Stimulated activated CD8-positive, alpha-beta memory T cell treated with anti-CD3 and anti-CD28 coated beads, Interleukin-12 subunit alpha, Interleukin-12 subunit beta, amount 100 ng/mL, for 1 hour (primary cell): ENCODE results near the gene TMEM43.

Experiments
- DNase-seq: peaks from one replicate; pipeline ENCODE4 v3.0.0-alpha.2; 2020; ENCODE audit warnings: low read depth

The TMEM43 gene

GRCh38 chr3:14151471-14152083, 26.7 kb downstream of the TMEM43 start:
- DNase-seq: no peak

- no peak for DNase-seq
Observed at GRCh38 chr3:14152233-14152962, 27.5 kb downstream of the TMEM43 start.

- DNase-seq: no peak
Observed at GRCh38 chr3:14152963-14153355, 28.1 kb downstream of the TMEM43 start.

GRCh38 chr3:14153663-14154062, 28.8 kb downstream of the TMEM43 start:
- no peak for DNase-seq

GRCh38 chr3:14154276-14154675, 29.4 kb downstream of the TMEM43 start:
- no peak for DNase-seq

- no peak for DNase-seq
Observed at GRCh38 chr3:14154895-14155440, 30.1 kb downstream of the TMEM43 start.

GRCh38 chr3:14156201-14156600, 31.3 kb downstream of the TMEM43 start:
- no peak for DNase-seq

GRCh38 chr3:14156843-14157561, 32.1 kb downstream of the TMEM43 start:
- DNase-seq: no peak

- DNase-seq: no peak
Observed at GRCh38 chr3:14157951-14158350, 33.1 kb downstream of the TMEM43 start.

GRCh38 chr3:14158370-14158769, 33.5 kb downstream of the TMEM43 start:
- no peak for DNase-seq

GRCh38 chr3:14159426-14159825, 34.6 kb downstream of the TMEM43 start:
- DNase-seq: no peak

GRCh38 chr3:14161282-14161681, 36.4 kb downstream of the TMEM43 start:
- DNase-seq: no peak

- DNase-seq: no peak
Observed at GRCh38 chr3:14162178-14162577, 37.3 kb downstream of the TMEM43 start.

GRCh38 chr3:14166877-14167603, 42.2 kb downstream of the TMEM43 start:
- no peak for DNase-seq

GRCh38 chr3:14169435-14169834, 44.6 kb downstream of the TMEM43 start:
- no peak for DNase-seq

GRCh38 chr3:14169871-14170270, 45.0 kb downstream of the TMEM43 start:
- DNase-seq: no peak

- no peak for DNase-seq
Observed at GRCh38 chr3:14170531-14171159, 45.8 kb downstream of the TMEM43 start.

- DNase-seq: no peak
Observed at GRCh38 chr3:14172496-14172895, 47.6 kb downstream of the TMEM43 start.

GRCh38 chr3:14174483-14174882, 49.6 kb downstream of the TMEM43 start:
- DNase-seq: no peak

GRCh38 chr3:14175383-14176037, 50.7 kb downstream of the TMEM43 start:
- DNase-seq: peak; percentile 17

GRCh38 chr3:14177580-14178246, 52.9 kb downstream of the TMEM43 start:
- no peak for DNase-seq
